Cortex of kidney (tissue), 1 donor: Measurements from ENCODE around the gene TXNDC16.
"Not testable (repeated sequence)": the region's sequence is repeated elsewhere in the genome, so short reads cannot be mapped to it uniquely, and the experiment has no call there.

Source experiments
- DNase-seq: peaks from one replicate; lab custom pipeline; 2025; lab: John Stamatoyannopoulos, UW

Gene TXNDC16

GRCh38 chr14:52545584-52546317, 6.6 kb downstream of the TXNDC16 start:
- no peak for DNase-seq

GRCh38 chr14:52538623-52539022, 13.7 kb downstream of the TXNDC16 start:
- no peak for DNase-seq

- no peak for DNase-seq
Measured at GRCh38 chr14:52536269-52536668, 16.0 kb downstream of the TXNDC16 start.

- DNase-seq, result no peak
Measured at GRCh38 chr14:52531481-52531880, 20.8 kb downstream of the TXNDC16 start.

- DNase-seq, result no peak
Measured at GRCh38 chr14:52527052-52527451, 25.3 kb downstream of the TXNDC16 start.

- DNase-seq, result no peak
Measured at GRCh38 chr14:52522581-52523345, 29.5 kb downstream of the TXNDC16 start.

- no peak for DNase-seq
Measured at GRCh38 chr14:52522033-52522432, 30.3 kb downstream of the TXNDC16 start.

- DNase-seq, result no peak
Measured at GRCh38 chr14:52514046-52514811, 38.1 kb downstream of the TXNDC16 start.

- no peak for DNase-seq
Measured at GRCh38 chr14:52513249-52513648, 39.1 kb downstream of the TXNDC16 start.

GRCh38 chr14:52494444-52494843, 57.9 kb downstream of the TXNDC16 start:
- no peak for DNase-seq

GRCh38 chr14:52485350-52485960, 66.8 kb downstream of the TXNDC16 start:
- DNase-seq, result no peak

GRCh38 chr14:52481864-52482263, 70.4 kb downstream of the TXNDC16 start:
- no peak for DNase-seq

GRCh38 chr14:52473557-52473956, 78.7 kb downstream of the TXNDC16 start:
- DNase-seq, result no peak

GRCh38 chr14:52472728-52473127, 79.6 kb downstream of the TXNDC16 start:
- DNase-seq, result no peak

- DNase-seq, result not testable (repeated sequence)
Measured at GRCh38 chr14:52472251-52472650, 80.1 kb downstream of the TXNDC16 start.

GRCh38 chr14:52467515-52468266, 84.6 kb downstream of the TXNDC16 start:
- no peak for DNase-seq

- no peak for DNase-seq
Measured at GRCh38 chr14:52464175-52464574, 88.1 kb downstream of the TXNDC16 start.

GRCh38 chr14:52463375-52463774, 88.9 kb downstream of the TXNDC16 start:
- DNase-seq, result no peak

- no peak for DNase-seq
Measured at GRCh38 chr14:52461721-52462120, 90.6 kb downstream of the TXNDC16 start.

GRCh38 chr14:52458721-52459085, 93.6 kb downstream of the TXNDC16 start:
- no peak for DNase-seq

GRCh38 chr14:52457411-52457810, 94.9 kb downstream of the TXNDC16 start:
- DNase-seq, result no peak
